Pericardium fibroblast (primary cell): Measurements from ENCODE around the gene C2CD4B. TPM values are rescaled to one million over a fixed set of nuclear protein-coding genes. Genes with fewer than 3 reads are reported as not detected.

Source experiments
- total RNA-seq: library from RNA; depleted of rRNA; stranded (reverse); fragments of >200 nt; gene quantifications from 2 replicates; pipeline ENCODE4 v1.2.3, GENCODE V29; 2015

The C2CD4B gene
- total RNA-seq: 0.12 and 0.77 TPM in 2 replicates

GRCh38 chr15:62165104-62165792 lies at the start of gene C2CD4B:
Gene C2CD4B (minus strand): TSS chr15:62165285. CDS start chr15:62164984, 301 bp downstream.

Other genes starting within 250 kb of the C2CD4B start
- gene VPS13C, start 104.8 kb downstream of the C2CD4B start, total RNA-seq: 23.2 and 39.2 TPM in 2 replicates
- 0.12 TPM in 1 of 2 replicates, not detected in the other for gene C2CD4A, start 98.3 kb downstream of the C2CD4B start, total RNA-seq
- 12.9 and 16.6 TPM in 2 replicates for gene TLN2, start 225.3 kb upstream of the C2CD4B start, total RNA-seq